HG03571 (cell line): ENCODE measurements around the gene TRIM66.

Experiments
- ATAC-seq: cut with Tn5 transposase; IDR thresholded peaks from one replicate; pipeline ENCODE4 v1.9.1; 2021; ENCODE audit not compliant: unreplicated experiment

TRIM66 gene

DNA sequence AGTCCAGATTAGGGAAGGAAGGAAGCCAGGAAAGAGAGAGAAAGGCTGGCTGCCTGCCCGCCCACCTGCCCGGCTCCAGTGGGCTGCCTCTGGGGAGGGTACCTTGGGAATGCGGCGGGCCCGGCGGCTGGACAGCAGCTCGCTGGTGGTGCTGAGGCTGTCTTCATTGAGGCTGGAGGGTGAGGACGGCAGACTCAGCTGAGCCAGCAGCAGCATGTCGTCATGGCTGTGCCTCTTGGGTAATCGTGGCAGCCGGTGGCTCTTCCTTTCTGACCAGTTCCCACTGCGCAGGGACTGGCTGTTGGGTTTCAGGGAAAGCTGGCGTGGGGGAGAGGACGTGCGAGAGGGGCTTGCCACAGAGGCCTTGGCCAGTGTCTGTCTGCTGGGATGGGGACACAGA, 33.0 kb upstream of the TRIM66 start:
- ATAC-seq: no peak

DNA sequence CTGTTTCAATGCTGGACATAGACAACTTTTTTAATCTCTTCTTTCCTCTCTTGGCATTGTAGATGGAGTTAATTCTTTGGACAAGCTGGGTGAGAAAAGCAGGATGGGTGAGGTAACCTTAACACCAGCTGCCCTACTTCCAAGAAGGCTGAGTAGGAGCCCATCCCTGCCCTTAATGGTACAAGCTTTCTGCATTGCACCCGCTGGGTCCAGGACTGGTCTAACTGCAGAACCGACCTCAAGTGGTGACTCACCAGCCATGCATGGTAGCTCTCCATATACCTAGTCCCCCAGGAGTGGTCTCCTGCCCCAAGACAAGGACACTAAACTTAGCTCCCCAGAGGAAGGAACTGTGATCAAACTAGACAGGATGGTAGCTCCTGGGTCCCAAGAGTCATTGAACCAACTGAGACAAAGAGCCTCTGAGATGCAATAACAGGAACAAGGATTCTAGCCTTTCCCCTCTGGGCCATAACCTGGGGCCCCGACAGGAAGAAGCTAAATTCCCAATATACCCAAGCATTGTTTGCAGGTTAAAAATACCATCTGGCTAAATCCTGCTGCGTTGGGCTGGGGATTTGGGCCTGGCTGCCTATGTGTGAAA, 32.3 kb upstream of the TRIM66 start:
- ATAC-seq: no peak

DNA sequence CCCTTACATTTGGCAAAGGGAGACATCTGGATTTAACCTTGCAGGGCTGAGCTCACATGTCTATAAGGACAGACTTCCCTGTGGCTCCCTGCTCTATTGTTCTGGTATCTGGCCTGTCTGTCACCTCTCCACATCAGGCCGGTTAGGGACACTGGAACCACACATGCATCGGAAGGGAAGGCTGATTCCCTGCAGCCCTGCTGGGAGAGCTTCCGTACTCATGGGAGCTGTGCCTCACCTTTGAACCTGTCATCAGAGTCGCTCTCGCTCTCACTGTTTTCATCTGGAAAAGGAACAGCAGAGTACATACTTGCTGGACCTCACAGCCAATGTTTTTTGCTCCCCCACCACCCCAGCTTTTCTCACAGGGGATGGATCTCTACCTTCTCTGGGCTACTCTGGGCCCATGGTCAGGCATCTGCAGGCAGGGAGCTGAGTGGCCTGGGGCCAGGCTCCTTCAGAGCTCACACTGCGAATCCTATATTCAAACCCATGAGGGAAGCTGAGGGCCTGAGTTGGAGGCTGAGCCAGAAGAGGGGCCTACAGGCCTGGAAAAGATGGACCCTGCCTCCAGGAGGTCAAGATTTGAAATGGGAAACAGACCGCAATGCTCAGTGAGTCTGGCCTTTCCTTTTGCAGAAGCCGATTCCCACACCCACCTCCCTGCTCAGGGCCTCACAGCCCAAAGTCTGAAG, 31.4 kb upstream of the TRIM66 start:
- no peak for ATAC-seq

DNA sequence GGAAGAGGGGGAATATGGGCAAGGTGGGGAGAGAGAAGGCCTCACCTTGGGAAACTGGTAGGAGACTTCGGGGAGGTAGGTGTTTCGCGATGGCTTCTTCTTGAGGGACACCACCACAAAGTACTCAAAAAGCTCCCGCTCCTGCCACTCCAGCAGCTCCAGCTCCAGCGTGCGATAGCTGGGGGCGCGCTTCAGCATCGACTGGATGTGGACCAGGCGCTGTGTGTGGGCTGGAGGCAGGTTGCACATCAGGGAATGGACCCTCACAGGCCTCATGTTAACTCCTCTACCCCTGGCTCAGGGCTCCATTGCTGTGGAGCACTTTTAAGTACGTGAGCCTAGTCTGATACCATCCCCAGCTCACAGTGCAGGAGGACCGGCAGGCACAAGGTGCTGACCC, 30.0 kb upstream of the TRIM66 start:
- no peak for ATAC-seq

DNA sequence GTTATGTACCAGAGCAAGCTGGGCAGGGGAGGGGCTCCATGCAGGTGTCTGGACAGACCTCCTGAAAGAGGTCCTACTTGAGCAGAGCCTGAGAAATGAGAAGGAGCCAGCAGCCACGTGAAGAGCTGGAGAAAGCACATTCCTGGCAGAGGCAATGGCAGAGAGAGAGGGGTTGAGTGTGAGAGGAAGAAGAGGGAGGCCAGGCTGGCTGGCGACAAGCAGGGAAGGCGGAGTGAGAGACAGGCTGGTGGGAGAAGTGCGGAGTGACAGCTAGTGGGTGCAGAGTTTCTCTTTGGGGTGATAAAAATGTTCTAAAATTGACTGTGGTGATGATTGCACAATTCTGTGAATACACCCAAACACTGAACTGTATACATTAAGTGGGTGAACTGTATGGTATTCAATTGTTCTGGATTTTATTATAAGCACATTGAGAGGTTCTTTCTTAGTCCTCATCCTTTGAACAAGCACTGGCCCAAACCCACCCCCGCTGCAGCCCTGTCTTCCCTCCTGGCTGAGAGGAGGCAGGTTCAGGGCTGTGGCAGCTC, 29.5 kb upstream of the TRIM66 start:
- no peak for ATAC-seq

DNA sequence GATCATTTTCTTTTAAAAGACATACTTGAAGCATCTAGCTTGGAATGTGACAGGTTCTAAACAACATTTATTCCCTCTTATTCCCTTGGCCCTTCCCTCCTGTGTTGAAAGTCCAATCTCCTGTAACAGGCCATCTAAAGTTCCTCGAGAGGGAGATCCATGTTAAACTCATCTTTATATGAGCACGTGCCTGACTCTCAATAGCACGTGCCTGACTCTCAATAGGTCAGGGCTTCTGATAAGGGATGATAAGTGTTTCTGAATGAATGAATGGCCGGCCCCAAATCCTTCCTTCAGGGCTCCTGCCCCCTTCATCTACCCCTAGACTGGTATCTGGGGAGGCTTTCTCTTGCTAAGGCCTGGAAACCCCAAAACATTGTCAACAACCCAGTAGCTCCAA, 27.3 kb upstream of the TRIM66 start:
- ATAC-seq: no peak

DNA sequence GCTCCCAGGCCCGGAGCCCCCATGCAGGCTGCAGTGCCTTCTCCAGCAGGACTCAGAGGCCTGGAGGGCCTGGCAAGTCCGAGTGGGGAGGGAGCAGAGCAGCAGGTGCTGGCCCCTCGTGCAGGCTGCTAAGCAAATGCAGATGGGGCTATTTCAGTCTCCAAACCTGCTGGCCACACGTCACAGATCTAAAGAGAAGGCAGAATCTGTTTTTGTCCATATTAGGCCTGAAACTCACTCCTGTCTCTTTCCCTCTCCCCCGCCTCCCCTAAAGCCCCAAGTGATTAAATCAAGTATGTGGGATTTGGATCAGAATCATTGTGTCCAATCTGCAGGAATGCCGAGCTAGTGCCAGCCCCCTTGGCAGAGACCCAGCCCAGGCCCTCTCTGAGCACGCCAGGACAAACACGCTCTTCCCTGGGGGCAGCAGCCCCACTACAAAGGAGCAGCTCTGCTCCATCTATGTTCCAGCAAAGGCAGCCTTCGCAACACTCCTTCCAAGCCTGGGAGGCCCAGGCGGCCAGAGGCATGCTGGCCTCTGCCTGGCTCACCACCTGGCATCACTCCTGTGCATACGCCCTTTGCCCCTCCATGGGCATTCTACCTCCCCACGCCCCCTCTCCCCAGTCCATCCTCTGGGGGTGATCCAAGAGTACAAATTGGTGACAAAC, 26.7 kb upstream of the TRIM66 start:
- no peak for ATAC-seq

DNA sequence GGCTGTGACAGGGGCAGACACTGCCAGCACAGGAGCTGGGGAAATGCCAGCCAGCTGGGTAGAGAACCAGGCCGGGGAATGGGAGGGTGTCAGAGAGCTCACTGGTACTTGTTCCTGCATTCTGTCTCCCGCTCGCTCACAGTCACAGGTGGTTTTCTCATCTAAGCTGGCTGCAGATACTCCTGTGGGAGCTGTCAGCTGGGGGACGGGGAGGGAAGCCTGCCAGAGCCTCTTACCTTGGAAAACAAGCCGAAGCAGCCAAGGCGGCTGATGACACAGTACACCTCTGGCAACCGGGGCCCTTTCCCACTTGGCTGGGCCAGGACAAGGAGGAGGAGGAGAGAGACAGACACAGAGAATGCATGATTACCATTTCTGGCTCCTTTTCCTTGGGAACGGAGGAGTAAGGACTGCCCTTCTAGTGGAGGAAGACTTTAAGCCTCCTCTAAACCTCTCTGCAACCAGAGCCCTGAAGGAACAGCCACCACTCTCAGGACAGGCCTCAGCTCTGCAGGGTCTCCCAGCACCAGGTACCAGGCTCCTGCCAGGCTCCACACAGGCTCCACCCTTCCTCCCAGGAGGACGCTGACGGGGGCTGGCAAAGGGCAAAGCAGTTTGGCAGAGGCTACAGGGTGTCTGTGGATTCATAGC, 25.2 kb upstream of the TRIM66 start:
- ATAC-seq: no peak

DNA sequence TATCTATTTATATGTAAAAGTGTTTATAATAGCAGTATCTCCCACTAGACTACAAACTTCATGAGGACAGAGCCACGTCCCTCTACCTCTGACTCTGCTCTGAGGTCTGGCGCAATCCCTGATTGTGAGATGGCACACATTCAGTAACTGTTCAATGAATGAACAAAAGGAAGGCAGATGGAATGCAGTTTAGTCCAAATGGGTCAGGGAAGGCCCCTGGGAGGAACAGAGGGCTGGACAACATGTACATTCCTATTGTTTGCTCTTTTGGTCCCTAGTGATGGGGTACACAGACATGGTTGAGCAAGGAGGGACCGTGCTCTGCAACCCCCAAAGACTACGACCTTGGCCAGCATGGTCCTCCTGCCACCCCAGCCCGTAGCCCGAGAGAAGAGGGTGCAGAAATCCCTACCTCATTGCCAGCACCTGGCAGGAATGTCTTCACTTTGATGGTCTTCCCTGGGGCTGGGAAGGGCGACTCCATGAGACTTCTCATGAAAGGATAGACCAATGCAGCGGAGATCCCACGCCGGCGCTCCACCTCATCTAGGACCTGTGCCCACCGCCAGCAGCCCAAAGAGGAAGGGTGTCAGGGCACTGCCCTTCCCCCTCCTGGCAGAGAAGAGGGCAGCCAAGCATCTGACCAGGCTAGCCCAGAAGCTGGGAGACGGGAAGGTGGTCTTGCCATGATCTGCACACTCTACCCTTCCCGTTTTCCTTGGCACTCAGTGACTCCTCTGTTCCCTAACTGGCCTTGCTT, 24.4 kb upstream of the TRIM66 start:
- ATAC-seq: no peak

DNA sequence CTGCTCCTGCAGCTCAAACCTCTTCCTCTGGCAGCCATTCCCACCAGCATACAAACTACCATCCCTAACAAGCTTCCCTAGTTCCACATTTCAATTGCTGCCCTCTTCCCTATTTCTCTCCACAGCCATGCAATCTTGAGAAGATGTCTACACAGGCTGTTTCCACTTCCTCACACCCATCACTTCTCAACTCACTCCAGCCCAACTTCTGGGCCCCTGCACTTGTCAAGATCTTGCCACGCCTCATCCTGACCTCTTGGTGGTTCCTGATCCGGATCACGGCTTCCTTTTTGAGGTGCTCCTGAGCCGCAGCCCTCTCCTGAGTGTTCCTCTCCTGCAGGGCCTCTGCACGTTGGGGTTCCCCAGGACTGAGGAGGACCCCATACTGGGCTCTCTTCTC, 22.7 kb upstream of the TRIM66 start:
- no peak for ATAC-seq

DNA sequence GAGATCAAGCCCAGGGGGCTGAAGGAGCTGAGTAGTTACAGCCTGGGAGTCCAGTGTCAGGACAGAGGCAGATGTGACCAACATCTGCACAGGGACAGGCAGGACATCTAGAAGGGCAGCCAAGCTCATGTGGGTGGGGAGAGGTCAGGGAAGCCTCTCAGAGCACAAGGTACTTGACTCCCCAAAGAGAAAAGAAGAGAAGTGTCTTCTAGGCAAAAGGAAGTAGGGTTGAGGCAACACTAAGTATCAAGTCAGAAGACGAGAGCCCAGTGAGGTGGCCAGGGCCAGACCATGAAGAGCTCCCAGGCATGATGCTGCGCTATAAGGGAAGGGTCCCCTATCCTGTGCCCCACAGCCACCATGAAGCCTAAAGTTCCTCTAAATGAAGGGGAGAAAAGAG, 21.7 kb upstream of the TRIM66 start:
- no peak for ATAC-seq

DNA sequence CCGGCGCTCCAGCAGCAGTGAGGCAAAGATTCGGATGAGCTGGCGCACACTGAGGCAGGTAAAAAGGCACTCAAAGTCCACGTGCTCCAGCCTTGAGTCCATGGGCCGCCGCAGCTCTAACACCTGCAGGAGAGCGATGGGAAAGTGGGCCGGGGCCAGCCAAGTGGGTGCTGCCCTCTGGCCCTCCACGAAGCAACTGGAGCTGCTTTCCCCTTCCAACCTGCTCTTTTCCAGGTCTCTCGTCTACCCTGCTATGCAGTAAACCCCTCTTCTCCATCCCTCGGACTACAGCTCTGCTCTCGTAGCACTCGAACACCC, 20.1 kb upstream of the TRIM66 start:
- ATAC-seq: no peak

DNA sequence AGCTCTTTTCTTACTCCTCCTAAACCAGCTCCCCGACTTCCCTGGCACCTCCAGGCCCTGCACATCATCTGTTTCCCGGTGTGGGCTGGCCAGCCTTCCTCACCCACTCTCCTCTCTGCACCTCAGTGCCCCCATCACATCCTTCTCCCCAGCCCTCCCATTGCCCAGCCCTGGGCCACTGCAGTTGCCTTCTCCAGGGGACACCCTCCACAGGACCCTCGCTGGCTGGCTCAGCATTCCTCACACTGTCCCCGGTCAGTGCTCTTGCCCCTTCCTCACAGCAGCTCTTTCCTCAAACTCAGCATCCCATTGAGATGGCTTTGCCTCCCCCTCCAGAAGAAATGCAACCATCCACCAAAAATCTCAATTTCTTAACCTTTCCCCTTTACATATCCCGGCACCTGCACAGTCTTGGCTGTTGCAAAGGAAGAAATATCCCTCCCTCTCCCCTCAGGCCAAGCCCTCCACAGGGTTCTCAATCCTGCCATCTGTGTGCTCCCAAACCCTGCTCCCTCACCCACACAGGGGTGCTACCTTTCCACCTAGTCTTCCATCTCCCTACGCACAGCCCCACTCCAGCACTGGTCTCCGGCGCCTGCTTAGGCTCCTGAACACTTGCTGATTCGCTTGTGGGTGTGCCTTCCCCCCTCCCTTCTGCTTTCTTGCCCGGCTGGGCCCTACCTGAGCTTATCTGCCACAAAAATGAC, 19.6 kb upstream of the TRIM66 start:
- no peak for ATAC-seq

DNA sequence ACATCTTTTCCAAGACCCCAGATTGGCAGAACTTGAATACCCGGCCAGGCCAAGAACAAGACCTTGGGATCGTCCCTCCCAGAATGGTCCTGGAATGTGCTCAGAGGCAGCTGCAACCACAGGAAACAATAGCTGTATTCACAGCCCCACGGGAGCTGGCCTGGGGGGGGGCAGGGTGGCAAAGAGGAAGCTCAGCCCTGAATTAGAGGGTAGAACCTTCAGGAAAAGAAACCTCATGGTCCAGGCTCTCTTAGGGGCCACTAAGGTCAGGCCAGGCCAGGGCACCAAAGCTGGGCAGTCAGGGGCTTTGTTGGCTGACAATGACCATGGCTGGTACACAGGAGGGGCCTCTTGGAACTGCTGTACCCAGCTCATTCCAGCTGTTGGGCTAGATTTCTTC, 17.4 kb upstream of the TRIM66 start:
- no peak for ATAC-seq

DNA sequence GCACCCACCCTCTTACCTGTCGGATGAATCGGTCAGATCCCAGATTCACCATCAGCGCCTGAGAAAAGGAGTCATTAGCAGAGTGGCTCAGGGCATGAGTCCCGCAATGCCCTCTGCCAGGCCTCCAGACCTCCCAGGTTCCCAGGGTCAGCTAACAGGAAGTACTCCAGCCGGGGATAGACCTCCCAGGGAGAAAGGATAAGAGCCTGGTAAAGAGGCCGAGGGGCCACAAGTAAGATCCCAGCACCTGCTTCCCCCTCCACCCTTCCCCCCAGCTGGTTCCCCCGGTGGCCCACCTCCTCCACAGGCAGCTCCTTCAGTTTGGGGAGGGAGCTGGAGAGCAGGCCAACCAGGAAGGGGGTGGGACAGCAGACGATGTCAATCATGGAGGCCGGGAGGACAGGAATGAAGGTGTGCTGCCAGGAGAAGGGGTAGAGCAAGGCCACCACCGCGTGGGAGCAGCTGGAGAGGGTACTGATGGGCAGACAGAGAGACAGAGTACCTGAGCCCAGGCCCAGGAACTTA, 16.5 kb upstream of the TRIM66 start:
- no peak for ATAC-seq

DNA sequence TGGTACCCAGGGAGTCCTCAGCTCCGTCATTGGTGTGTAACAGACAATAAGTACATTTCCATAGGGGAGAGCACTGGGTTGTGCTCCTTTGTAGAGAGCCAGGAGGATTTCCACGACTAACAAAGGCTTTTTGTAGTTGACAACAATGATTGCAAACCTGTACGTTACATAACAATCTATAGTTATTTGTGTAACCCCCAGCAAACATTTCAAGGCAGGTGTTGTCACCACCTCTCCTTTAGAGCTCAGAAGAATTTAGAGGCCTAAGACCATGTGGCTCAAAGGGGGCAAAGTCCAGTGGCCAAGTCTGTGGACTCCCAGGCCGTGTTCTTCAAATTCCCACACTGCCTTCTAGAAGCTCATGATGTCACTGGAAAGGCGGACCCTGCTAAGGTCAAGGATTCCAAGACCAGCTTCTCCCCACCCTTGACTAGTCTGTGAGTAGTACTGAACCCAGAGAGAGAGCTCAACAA, 15.9 kb upstream of the TRIM66 start:
- ATAC-seq: no peak

DNA sequence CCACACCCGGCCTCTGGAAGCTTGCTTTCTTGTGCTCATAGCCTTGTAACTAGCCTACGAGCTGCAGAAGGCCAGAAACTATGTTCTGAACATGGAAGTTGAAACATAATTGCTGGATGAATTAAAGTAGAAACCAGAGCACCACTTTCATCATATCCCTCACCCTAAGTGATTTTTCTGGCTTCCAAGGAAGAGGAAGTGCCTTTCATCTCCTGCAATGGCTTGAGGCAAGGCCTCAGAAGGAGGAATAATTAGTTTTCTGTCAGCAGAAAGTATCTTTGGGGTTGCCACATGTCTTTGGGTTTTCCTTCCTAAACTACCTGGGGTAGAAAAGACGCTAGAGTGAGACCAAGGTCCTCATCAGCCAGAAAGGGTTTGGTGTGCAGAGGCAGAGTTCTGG, 14.6 kb upstream of the TRIM66 start:
- ATAC-seq: no peak

DNA sequence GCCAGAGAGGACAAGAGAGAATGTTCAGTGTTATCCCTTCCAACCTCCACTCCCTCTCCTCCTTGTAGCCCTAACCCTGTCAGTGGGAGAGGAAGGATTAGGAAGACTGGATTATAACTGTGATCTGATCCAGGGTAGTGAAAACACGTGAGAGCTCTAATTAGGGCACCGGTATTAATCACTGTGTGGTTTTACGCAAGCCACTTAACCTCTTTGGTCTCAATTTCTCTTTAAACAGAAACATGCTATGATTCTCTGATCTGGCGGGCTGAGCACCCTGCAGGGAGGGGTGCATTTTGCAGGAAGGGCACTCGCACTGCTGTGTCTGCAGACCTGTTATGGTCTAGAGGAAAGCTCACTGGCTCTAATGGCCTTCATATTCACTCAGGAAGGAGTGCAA, 11.7 kb upstream of the TRIM66 start:
- no peak for ATAC-seq

DNA sequence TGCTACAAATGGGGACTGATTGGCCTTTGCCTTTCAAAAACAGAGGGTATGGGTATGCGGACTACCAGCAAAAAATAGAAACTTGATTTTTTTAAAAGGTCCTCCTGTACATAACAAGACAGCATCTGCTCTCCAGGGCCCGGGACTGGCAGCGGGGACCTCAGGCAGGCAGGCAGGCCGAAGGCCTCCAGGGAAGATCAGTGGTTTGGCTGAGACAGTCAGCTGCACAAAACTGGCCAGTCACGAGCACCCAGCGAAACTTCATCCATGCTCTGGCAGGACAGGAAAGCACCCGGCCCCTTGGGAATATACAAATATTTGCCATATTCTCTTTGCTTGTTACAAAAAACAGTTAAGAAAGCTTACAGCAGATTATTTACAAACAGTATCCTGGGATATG, 11.1 kb upstream of the TRIM66 start:
- ATAC-seq: no peak

DNA sequence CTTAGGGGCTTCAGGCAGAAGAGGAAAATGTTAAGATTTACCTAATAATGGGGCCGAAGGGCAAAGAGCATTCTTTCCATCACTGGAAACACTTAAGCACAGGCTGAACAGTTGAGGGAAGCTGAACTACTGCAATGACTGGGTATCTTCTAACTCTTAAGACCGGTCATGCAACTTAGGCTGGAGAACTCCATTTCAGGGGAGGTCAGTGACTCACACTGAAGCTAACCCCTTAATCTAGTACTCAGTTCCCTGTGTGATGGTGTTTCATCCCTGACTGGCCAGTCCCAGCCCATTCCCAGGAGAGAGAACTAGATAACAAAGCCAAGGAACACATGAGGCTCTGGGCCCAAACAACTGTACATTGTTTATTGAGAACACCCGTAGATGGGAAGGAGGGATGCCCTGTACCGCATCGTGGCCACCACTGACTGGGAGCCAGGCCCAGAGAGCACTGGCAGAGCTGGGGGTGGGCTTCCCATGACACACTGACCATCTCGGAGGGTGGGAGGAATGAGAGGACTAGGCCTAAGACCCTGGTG, 10.6 kb upstream of the TRIM66 start:
- no peak for ATAC-seq
